ENCODE measurements around the gene NR1I2. TPM values are rescaled to one million over a fixed set of nuclear protein-coding genes. Genes with fewer than 3 reads are reported as not detected.

The NR1I2 gene
- total RNA-seq, 4 donors from 2014 or later: not detected

DNA sequence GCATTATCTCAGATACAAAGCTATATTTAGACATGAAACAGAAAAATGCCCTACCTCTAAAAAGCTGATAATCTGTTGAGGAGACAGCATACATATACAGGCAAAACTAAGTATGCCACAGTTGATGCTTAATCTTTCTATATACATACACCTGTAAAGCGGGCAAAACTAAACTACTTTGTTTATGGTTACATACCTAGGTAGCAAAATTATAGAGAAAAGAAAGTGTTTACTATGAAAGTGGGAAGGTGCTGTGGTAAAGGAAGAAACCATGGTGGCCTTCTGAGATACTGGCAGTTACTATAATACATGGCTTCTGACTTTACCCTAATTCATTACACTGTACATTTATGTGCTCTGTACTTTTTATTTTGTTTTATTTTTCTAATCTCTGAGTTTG, 36.0 kb upstream of the NR1I2 start:
- no peak overlapping the region for H3K4me3 ChIP-seq (ENCODE audit: low read depth, poor library complexity, severe bottlenecking)
- no peak for DNase-seq (ENCODE audit: low spot score in 2 of 2)
- 98 to 100% methylated on average over 1 of the region's 1 CpG for WGBS, 2 donors
- TF ChIP-seq POLR2A (IDR thresholded peaks at IDR 0.05): no peak
- TF ChIP-seq, protein P1, sequence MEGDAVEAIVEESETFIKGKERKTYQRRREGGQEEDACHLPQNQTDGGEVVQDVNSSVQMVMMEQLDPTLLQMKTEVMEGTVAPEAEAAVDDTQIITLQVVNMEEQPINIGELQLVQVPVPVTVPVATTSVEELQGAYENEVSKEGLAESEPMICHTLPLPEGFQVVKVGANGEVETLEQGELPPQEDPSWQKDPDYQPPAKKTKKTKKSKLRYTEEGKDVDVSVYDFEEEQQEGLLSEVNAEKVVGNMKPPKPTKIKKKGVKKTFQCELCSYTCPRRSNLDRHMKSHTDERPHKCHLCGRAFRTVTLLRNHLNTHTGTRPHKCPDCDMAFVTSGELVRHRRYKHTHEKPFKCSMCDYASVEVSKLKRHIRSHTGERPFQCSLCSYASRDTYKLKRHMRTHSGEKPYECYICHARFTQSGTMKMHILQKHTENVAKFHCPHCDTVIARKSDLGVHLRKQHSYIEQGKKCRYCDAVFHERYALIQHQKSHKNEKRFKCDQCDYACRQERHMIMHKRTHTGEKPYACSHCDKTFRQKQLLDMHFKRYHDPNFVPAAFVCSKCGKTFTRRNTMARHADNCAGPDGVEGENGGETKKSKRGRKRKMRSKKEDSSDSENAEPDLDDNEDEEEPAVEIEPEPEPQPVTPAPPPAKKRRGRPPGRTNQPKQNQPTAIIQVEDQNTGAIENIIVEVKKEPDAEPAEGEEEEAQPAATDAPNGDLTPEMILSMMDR (IDR thresholded peaks at IDR 0.05): no peak
- intact Hi-C loops (cut with DNase I; ENCODE audit: low total_unique reads): no loop called here

DNA sequence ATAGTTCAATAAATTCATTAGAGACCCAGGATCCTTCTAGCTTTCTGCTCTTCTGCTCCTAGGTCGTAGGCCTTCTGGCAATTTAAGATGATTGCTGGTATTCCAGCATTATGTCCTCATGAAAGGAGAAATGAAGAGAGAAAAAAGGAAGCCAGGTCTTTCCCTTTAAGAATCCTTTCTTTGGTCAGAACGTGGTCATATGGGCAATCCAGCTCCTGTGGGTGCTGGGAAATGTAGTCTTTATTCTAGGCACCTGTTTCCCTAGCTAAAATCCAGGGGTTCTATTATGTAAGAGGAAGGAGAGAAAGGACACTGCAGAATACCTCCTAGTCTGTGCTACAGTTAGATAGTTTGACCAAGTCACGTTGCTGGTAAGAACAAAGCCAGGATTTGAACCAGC, 35.5 kb upstream of the NR1I2 start:
- no peak overlapping the region for H3K4me3 ChIP-seq (ENCODE audit: low read depth, poor library complexity, severe bottlenecking)
- DNase-seq (ENCODE audit: low spot score in 2 of 2): no peak
- TF ChIP-seq, protein P1 (IDR thresholded peaks at IDR 0.05): no peak
- TF ChIP-seq POLR2A (IDR thresholded peaks at IDR 0.05): no peak
- intact Hi-C loops (cut with DNase I; ENCODE audit: low total_unique reads): no loop called here
- WGBS, 2 donors: 65 to 66% methylated on average over 3 of the region's 3 CpGs

DNA sequence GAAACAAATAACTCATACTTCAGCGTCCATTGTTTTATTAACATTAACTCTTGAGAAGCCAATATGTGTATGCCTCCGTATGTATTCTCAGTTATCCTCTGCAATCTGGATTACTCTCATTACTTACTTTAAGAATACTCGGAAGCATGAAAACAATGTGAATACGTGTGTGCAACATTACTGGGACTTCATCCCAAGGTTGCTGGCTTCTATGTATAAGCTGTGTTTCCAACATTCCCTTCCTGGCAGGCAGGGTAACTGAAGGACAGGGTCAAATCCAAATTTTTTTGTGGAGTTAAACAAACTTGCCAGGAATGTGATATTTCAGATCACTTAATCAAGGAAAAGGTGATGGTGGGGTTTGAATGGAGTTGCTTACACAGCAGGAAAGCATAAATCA, 34.5 kb upstream of the NR1I2 start:
- TF ChIP-seq, protein P1 (IDR thresholded peaks at IDR 0.05): no peak
- no peak for TF ChIP-seq POLR2A (IDR thresholded peaks at IDR 0.05)
- no peak overlapping the region for H3K4me3 ChIP-seq (ENCODE audit: low read depth, poor library complexity, severe bottlenecking)
- DNase-seq (ENCODE audit: low spot score in 2 of 2): no peak
- intact Hi-C loops (cut with DNase I; ENCODE audit: low total_unique reads): no loop called here
- WGBS, 2 donors: 68 to 77% methylated on average over 4 of the region's 4 CpGs

DNA sequence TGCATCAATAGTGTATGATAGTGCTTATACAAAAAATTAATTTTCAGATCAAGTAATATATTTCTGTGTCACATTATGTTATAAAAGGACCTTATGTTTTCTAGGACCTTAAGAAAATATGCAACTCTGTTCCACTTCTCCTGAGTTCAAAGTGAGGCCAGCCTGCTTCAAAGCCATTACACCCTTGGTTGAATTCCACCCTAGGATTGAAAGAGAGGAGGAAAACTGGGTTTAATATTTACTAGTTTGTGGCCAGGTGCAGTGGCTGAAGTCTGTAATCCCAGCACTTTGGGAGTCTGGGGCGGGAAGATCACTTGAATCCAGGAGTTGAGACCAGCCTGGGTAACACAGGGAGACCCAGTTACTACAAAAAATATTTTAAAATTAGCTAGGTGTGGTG, 32.9 kb upstream of the NR1I2 start:
- TF ChIP-seq, protein P1 (IDR thresholded peaks at IDR 0.05): no peak
- no peak for TF ChIP-seq POLR2A (IDR thresholded peaks at IDR 0.05)
- H3K4me3 ChIP-seq (ENCODE audit: low read depth, poor library complexity, severe bottlenecking): no peak overlapping the region

DNA sequence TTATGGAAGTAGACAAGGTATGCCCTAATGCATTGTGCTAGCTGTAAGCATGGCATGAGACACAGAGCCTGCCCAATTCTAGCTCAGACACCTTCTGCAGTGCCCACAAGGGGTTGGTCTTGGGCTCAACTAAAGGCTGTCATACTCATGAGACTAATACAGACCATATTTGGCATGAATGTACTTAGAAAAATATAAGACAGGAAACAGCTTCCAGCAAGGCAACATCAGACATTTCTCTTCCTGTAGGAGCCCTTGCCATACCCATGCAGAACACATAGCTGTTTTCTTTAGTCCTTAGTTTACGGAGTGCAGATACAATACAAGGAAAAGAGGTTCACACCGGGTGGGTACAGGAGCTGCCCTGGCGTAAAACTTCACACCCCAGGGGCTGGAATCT, 30.5 kb upstream of the NR1I2 start:
- TF ChIP-seq, protein P1 (IDR thresholded peaks at IDR 0.05): no peak
- TF ChIP-seq POLR2A (IDR thresholded peaks at IDR 0.05): no peak
- DNase-seq (ENCODE audit: low spot score in 2 of 2): no peak
- no peak overlapping the region for H3K4me3 ChIP-seq (ENCODE audit: low read depth, poor library complexity, severe bottlenecking)
- intact Hi-C loops (cut with DNase I; ENCODE audit: low total_unique reads): no loop called here
- 73 to 90% methylated on average over 3 of the region's 3 CpGs for WGBS, 2 donors

More for the DNA sequence above, 32.9 kb upstream of the NR1I2 start:
- intact Hi-C loops (cut with DNase I; ENCODE audit: low total_unique reads): no loop called here
- no peak for DNase-seq (ENCODE audit: low spot score in 2 of 2)
- WGBS, 2 donors: 92% methylated on average over 1 of the region's 1 CpG

DNA sequence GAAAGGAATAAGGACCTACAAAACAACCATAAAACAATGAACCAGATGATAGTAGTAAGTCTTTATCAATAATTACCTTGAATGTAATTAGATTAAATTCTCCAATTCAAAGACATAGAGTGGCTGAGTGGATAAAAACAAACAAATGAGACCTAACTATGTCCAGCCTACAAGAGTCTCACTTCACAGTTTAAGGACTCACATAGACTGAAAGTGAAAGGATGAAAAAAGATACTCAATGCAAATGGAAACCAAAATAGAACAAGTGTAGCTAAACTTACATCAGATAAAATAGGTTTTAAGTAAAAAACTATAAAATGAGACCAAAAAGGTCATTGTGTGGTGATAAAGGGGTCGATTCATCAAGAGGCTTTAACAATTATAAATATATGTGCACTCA, 21.9 kb upstream of the NR1I2 start:
- no peak overlapping the region for H3K4me3 ChIP-seq (ENCODE audit: low read depth, poor library complexity, severe bottlenecking)
- DNase-seq (ENCODE audit: low spot score in 2 of 2): no peak
- TF ChIP-seq, protein P1 (IDR thresholded peaks at IDR 0.05): no peak
- no peak for TF ChIP-seq POLR2A (IDR thresholded peaks at IDR 0.05)
- intact Hi-C loops (cut with DNase I; ENCODE audit: low total_unique reads): no loop called here
- 77 to 88% methylated on average over 1 of the region's 1 CpG for WGBS, 2 donors

Measured in lower leg skin (tissue), 4 donors.